ENCODE results near the gene TUSC2.

The TUSC2 gene, protein sequence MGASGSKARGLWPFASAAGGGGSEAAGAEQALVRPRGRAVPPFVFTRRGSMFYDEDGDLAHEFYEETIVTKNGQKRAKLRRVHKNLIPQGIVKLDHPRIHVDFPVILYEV

GRCh38 chr3:50327943-50328691, at the start of gene TUSC2:
Gene TUSC2 (minus strand): TSS chr3:50328223. CDS start chr3:50328099, 124 bp downstream.
- peak; percentile 67 for DNase-seq

- DNase-seq, result no peak
Observed at GRCh38 chr3:50375258-50375931, 47.4 kb upstream of the TUSC2 start.

DNA sequence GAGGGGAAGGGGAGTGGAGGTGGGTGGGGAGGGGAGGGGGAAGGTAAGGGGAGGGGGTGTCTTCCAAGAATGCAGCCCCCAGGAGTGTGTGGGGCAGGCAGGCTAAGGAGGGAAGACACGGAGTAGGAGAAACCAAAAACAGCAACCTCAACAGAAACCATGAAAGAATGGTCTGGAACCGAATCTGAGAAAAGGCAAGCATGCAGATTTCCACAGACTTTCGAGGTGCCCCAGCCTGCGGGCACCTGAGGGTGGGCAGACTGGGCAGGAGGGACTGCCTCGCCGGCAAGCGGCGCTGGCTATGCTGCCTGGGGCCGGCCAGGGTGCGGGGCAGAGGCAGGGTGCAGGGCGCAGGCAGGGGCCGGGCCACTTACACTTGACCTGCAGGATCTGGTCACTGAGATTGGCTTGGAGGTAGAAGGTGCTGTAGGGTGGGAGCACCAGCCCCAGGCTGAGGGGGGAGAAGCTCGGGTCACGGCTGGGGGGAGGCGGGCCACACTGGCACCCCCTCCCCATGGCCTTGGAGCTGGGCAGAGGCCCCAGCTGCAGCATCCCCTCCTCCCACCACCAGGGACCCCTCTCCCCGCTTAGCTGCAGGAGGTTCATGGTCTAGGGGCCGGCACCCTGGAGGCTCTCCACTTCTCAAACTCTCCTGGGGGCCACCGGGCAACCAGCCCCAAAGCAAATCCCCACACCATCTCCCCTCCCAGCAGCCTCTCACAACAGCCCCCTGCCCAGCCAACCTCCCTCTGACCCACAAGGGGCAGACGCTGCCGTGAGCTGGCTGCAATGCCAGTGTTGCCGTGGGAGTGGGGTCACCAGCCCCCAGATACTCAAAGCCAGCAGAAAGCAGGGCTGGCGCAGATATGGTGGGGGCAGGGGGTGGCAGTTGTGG, 46.6 kb upstream of the TUSC2 start:
- no peak for DNase-seq

DNA sequence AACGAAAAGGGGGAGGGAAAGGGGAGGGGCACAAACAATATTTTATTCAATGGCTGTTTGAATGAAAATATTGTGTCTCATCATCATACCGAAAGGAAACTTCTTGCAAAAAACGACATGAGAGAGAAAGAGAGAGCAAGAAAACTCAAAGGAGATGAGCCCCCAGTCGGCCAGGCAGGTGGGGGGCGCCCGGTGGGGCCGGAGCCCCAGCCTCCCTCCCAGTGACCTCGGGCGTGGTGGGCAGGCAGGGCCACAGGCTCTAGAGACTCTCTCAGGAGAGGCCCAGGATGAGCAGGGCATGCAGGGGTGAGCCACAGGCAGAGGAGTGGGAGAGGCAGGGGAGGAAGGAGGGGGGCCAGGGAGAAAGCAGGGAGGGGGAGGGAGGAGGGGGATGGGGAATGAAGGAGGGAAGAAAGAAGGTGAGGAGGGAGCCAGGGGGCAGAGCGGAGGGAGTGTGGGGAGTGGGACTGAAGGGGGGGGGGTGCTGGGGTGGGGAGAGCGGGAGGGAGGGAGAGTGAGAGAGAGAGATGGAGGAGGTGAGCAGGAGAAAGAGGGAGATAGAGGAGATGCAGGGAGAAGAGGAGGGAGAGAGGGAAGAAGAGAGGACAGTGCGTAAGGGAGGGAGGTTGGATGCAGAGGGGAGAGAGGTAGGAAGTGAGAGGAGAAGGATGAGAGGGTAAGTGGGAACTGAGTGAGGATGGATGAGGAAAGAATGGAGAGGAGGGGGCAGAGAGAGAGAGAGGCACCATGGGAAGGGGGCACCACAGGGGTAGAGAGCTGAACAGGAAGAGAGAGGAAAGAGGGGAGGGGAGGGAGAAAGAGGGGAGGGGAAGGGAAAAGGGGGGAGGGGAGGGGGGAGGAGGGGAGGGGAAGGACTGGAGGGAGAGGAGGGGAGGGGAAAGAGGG, 45.4 kb upstream of the TUSC2 start:
- no peak for DNase-seq

- no peak for DNase-seq
Observed at GRCh38 chr3:50372349-50372748, 44.3 kb upstream of the TUSC2 start.

GRCh38 chr3:50371133-50371685, 43.2 kb upstream of the TUSC2 start:
- DNase-seq, result no peak

DNA sequence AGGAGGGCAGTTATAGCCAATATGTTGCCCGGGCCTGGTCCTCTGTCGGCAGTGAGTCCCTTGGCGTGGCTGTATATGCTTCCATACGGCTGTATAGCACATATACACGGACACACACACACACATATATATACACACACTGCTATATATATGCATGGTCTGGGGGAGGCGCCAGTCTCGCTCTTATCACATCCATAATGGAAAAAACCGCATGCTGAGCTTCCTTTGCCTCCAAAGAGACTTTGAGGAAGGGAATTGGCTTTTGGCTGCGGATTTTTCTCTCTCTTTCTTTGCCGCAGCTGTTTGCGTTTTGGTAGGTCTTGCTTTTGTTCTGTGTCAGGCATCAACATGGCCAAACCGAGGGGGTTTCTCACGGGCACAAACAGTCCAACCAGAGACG, 42.6 kb upstream of the TUSC2 start:
- no peak for DNase-seq

DNA sequence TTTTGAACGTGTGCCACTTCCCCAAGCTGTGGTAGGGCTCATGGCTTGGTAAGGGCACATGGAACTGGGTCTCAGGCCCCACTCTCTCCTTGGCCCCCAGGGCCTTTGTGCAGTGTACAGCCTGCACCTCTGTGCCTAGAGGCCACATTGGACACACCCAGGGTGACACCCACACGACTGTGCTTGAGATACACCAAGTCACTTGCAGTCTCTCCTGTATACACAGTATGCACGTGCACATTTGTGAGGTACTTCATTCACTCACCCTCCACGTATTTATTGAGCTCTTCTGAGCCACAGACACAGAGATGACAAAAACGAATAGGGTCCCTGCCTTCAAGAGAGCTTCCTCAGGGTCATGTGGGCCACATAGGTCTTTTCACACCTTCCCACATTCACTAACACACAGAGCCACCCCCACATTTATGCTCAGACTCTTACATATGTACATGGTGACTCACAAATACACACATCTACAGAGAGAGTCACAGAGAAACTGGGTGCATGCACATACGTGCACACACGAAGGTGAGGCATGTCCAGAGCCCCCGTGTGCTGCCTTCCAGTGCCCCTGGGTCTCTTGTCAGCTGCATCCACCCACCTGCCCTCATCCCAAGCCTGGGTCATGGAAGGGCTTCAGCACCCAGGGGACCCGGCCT, 41.1 kb upstream of the TUSC2 start:
- DNase-seq, result no peak

DNA sequence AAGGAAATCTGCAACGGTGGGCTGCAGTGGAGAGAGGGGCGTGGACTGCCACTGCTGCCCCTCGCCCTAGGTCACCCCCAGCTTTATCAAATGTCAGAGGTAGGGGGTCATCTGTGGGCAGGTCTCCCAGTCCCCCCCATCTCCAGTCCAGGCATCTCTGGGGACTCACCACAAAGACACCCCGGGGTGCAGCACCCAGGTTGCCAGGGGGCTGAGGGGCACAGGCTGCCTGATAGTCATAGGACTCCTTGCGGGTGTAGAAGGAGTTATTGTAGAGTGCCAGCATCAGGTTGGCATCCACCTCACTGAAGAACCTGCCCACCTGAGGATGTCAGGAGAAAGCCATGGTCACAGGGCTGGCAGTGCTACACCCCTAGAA, 37.8 kb upstream of the TUSC2 start:
- no peak for DNase-seq

GRCh38 chr3:50365080-50365841, 37.2 kb upstream of the TUSC2 start:
- peak; percentile 21 for DNase-seq

- no peak for DNase-seq
Observed at GRCh38 chr3:50364573-50365079, 36.6 kb upstream of the TUSC2 start.

DNA sequence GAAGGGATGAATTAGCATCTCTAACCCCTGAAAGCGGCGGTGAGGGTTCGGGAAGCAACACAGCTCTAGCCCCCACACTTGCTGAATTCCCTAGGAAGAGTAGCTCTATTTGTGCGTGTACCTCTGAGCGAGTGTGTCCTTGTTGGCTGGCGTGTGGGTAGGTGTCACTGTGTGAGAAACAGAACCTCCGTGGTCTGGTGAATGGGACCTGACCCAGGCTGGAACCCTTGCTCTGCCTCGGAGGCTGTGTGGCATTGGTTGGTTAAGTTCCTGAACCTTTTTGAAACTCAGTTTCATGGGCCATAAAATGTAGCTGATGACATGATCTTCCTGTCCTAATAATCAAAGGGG, 31.7 kb upstream of the TUSC2 start:
- no peak for DNase-seq

- peak; percentile 66 for DNase-seq
Observed at GRCh38 chr3:50358911-50359759, 31.1 kb upstream of the TUSC2 start, which contains the start of gene TMEM115. Gene TMEM115 (minus strand): TSS chr3:50359521. CDS start chr3:50359063, 458 bp downstream.

DNA sequence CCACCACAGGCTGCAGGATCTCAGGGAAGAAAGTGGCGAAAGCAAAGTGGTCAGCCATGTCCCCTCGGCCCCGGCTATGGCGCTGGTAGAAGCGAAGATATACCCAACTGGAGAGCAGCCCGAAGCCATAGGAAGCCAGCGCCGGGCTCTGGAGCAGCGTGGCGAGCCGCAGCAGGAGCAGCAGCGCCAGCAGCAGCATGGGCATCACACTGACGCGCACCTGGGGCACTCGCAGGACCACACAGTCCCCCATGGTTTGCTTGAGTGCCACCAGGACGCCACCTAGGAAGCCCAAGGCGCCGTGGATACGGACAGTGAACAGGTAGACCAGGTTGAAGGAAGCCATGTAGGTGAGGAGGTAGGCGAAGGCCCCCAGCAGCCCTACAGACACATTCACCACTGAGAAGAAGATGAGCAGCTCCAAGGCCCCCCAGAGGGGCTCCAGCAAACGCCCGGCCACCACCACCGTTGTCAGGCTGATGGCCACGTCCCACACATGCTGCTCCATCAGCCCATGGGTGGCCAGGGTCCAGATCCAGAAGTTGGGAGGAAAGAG, 30.4 kb upstream of the TUSC2 start:
- DNase-seq, result no peak

DNA sequence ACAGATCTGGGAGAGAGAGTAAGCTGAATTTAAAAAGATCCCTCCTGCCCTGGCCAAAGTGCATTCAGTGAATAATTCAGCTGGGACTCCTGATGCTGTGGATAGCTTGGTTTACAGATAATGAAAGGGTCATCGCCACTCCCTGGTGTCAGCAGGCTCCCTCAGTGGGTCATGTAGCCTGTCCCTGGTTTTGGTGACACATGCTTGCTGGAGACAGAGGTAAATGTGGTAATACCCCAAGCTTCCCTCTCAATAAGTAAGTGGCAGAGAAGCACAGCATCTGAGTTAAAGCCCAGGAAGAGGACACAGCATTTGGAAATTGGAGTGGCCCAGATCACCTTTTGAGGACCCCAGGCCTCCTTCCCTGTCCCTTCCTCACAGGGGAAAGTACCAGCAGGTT, 29.5 kb upstream of the TUSC2 start:
- DNase-seq, result no peak

DNA sequence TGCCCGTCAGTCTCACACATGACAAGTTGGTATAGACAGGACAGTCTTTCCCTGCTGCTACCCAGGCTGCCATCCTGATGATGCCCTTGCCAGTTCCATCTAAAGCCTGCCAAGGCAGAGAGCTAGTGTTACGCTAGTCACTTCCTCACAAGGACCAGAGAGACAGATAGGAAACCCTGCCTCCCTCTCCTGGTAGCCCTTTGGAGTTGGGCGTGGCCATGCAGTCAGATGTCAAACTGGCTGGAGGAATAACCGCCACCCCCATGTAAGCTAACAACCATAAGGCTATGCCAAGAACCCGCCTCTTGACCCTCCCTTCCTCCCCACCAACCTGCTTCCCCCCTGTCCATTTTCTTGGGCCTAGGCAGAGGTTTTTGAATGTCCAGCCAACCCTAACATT, 28.5 kb upstream of the TUSC2 start:
- DNase-seq, result no peak

GRCh38 chr3:50355829-50356552, 28.0 kb upstream of the TUSC2 start:
- DNase-seq, result no peak

DNA sequence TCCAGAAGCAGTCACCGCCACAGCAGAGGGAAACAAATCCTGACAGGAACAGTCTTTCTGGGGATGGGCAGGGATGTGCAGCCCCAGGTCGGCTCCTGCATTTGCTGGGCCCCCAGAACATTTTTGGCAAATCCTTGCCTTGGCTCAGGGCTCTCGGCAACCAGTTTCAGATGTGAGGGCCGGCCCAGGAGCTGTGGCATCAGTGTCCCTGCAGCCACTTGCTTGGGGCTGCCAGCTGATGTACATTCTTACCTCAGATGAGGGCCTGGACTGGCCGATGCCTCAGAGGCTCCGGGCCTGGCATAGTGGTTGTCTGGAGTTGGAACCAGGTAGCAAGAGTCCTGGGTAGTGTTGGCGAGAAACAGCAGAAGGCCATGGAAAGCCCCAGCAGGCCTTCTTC, 26.8 kb upstream of the TUSC2 start:
- no peak for DNase-seq

Data from NCI-H2081 treated with DMSO at 0.1 percent for 48 hours (cell line).